Type B pancreatic cell (in vitro differentiated cells): ENCODE results near the gene AGAP2. TPM values are rescaled to one million over a fixed set of nuclear protein-coding genes. Genes with fewer than 3 reads are reported as not detected.

Source experiments
- DNase-seq: peaks from one replicate; pipeline ENCODE4 v3.0.0; 2021; ENCODE audit warnings: mixed read lengths; ENCODE audit not compliant: unreplicated experiment; ENCODE audit errors: extremely low spot score
- H3K27ac Mint-ChIP-seq: 2 replicates; pipeline ENCODE4 v1.8.0; 2021; ENCODE audit warnings: mild to moderate bottlenecking, mixed read lengths
- H3K27me3 Mint-ChIP-seq: 2 replicates; pipeline ENCODE4 v1.8.0; 2021; ENCODE audit warnings: mixed read lengths
- H3K36me3 Mint-ChIP-seq: 2 replicates; pipeline ENCODE4 v1.8.0; 2021; ENCODE audit warnings: mixed read lengths
- H3K4me1 Mint-ChIP-seq: one replicate; pipeline ENCODE4 v1.8.0; 2021; ENCODE audit warnings: mixed read lengths; ENCODE audit not compliant: unreplicated experiment
- H3K4me3 Mint-ChIP-seq: 2 replicates; pipeline ENCODE4 v1.8.0; 2021; ENCODE audit warnings: mild to moderate bottlenecking, mixed read lengths
- H3K9me3 Mint-ChIP-seq: 2 replicates; pipeline ENCODE4 v1.8.0; 2021; ENCODE audit warnings: mixed read lengths
- total RNA-seq: library from RNA; stranded (reverse); gene quantifications from 2 replicates; pipeline ENCODE4 v1.2.1, GENCODE V29; 2021; ENCODE audit warnings: low replicate concordance
- TF ChIP-seq, protein P1 (sequence below): fragments of 200-600 bp; sonication (generic); conservative IDR thresholded peaks from 2 replicates; pipeline ENCODE4 v1.5.0; 2021; ENCODE audit warnings: antibody characterized with exemption, mild to moderate bottlenecking

Gene AGAP2
- total RNA-seq, 1 donor from 2014 or later = 4.1 TPM

GRCh38 chr12:57695770-57696432 lies 42.6 kb downstream of the AGAP2 start:
- no peaks in the 10 kb centered on the region for H3K4me1 Mint-ChIP-seq
- no peak overlapping the region for H3K27ac Mint-ChIP-seq
- H3K36me3 Mint-ChIP-seq = peaks cover 39% of the 10 kb centered on the region
- no peak for DNase-seq
- H3K4me3 Mint-ChIP-seq = peak overlapping the region; percentile 74
- peaks cover 6% of the 10 kb centered on the region for H3K9me3 Mint-ChIP-seq
- H3K27me3 Mint-ChIP-seq = peaks cover 11% of the 10 kb centered on the region
- TF ChIP-seq, protein P1, sequence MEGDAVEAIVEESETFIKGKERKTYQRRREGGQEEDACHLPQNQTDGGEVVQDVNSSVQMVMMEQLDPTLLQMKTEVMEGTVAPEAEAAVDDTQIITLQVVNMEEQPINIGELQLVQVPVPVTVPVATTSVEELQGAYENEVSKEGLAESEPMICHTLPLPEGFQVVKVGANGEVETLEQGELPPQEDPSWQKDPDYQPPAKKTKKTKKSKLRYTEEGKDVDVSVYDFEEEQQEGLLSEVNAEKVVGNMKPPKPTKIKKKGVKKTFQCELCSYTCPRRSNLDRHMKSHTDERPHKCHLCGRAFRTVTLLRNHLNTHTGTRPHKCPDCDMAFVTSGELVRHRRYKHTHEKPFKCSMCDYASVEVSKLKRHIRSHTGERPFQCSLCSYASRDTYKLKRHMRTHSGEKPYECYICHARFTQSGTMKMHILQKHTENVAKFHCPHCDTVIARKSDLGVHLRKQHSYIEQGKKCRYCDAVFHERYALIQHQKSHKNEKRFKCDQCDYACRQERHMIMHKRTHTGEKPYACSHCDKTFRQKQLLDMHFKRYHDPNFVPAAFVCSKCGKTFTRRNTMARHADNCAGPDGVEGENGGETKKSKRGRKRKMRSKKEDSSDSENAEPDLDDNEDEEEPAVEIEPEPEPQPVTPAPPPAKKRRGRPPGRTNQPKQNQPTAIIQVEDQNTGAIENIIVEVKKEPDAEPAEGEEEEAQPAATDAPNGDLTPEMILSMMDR = no peak

- H3K27ac Mint-ChIP-seq = no peak overlapping the region
- TF ChIP-seq, protein P1 = no peak
- H3K36me3 Mint-ChIP-seq = peaks cover 34% of the 10 kb centered on the region
- DNase-seq = no peak
- H3K27me3 Mint-ChIP-seq = peaks cover 21% of the 10 kb centered on the region
- H3K4me3 Mint-ChIP-seq = no peak overlapping the region
- no peaks in the 10 kb centered on the region for H3K4me1 Mint-ChIP-seq
- H3K9me3 Mint-ChIP-seq = peaks cover 6% of the 10 kb centered on the region
These were observed 44.0 kb downstream of the AGAP2 start for GRCh38 chr12:57694459-57695019.

DNA sequence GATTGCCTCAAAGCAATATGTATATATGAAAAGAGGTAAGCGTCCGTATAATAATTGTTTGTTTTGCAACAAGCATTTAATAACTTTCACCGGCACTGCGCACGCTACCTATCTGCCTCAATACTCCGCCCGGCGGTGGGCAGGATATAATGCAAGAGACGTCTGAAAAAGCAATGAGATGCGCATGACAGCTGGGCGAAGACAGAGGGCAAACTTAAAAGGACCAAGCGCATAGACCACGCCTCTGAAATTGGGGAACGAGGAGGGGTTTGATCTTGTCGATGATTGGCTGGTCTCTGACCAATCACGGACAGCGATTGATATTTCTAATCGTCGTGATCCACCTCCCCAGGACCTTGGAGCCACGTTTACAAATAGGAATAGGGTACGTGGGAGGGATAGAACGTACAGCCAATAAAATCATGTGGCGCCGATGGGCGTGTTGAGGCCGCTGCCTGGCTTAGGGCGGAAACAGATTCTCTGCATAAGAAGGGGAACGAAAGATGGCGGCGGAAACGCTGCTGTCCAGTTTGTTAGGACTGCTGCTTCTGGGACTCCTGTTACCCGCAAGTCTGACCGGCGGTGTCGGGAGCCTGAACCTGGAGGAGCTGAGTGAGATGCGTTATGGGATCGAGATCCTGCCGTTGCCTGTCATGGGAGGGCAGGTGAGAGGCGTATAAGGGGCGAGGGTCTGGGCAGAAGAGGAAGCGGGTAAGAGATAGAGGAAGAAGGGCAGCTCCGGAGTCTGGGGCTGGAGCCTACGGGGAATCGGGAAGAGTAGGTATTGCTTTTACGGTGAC lies 44.7 kb downstream of the AGAP2 start, which contains the start of gene OS9:
Gene OS9, plus strand, starts transcription at position 474 of the 800 bp plus-strand sequence. Its CDS starts 30 bp downstream, at position 504.
- H3K9me3 Mint-ChIP-seq = peaks cover 6% of the 10 kb centered on the region
- TF ChIP-seq, protein P1 = peak; percentile 83
- H3K36me3 Mint-ChIP-seq = peaks cover 27% of the 10 kb centered on the region
- H3K4me1 Mint-ChIP-seq = no peaks in the 10 kb centered on the region
- DNase-seq = peak; percentile 90
- no peak within 1 kb of the TSS for H3K4me3 Mint-ChIP-seq
- no peak within 1 kb of the TSS for H3K27ac Mint-ChIP-seq
- peaks cover 24% of the 10 kb centered on the region for H3K27me3 Mint-ChIP-seq

GRCh38 chr12:57693317-57693658 lies 45.3 kb downstream of the AGAP2 start:
- Mint-ChIP-seq H3K27me3 (peaks cover 30% of the 10 kb centered on the region), H3K4me3 (no peak overlapping the region), H3K9me3 (peaks cover 6% of the 10 kb centered on the region), H3K36me3 (peaks cover 22% of the 10 kb centered on the region), H3K27ac (no peak overlapping the region), H3K4me1 (no peaks in the 10 kb centered on the region)
- no peak for DNase-seq
- TF ChIP-seq, protein P1 = no peak

- Mint-ChIP-seq H3K4me3 (no peak overlapping the region), H3K27me3 (peaks cover 34% of the 10 kb centered on the region), H3K9me3 (peaks cover 6% of the 10 kb centered on the region), H3K4me1 (no peaks in the 10 kb centered on the region), H3K27ac (no peak overlapping the region), H3K36me3 (peaks cover 14% of the 10 kb centered on the region)
- no peak for DNase-seq
- TF ChIP-seq, protein P1 = no peak
These were observed 46.0 kb downstream of the AGAP2 start for GRCh38 chr12:57692500-57692899.
